Measurements from ENCODE around the gene THRB. TPM values are rescaled to one million over a fixed set of nuclear protein-coding genes. Genes with fewer than 3 reads are reported as not detected.

Gene THRB
- total RNA-seq, 3 donors from 2014 or later = 25.1 to 75.5 (median 59.8) TPM

DNA sequence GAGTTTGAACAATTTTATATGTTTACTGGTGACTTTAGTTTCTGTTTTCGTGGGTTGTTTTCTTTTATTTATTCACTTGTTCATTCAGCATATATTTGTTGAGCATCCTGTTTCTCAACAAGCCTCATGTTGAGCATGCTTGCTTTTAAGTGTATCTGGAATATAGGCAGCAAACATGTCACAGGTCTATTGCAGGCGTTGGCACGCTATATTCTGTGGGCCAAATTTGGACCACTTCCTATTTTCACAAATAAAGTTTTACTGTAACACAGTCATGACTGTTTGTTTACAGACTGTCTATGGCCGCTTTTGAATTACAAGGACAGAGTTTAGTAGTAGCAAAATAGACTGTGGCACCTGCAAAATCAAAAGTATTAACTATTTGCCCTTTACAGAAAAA is 89.6 kb downstream of the THRB start:
- no peaks in the 10 kb centered on the region for H3K9me3 ChIP-seq
- no peak overlapping the region for H3K4me3 ChIP-seq
- H3K4me1 ChIP-seq (ENCODE audit: low read depth) = peaks cover 25% of the 10 kb centered on the region
- intact Hi-C loops (cut with DNase I, micrococcal nuclease) = no loop called here
- TF ChIP-seq CTCF (IDR thresholded peaks at IDR 0.05) = no peak
- peak; percentile 64 for ATAC-seq
- no peak for DNase-seq
- no peaks in the 10 kb centered on the region for H3K36me3 ChIP-seq (ENCODE audit: low read depth)

DNA sequence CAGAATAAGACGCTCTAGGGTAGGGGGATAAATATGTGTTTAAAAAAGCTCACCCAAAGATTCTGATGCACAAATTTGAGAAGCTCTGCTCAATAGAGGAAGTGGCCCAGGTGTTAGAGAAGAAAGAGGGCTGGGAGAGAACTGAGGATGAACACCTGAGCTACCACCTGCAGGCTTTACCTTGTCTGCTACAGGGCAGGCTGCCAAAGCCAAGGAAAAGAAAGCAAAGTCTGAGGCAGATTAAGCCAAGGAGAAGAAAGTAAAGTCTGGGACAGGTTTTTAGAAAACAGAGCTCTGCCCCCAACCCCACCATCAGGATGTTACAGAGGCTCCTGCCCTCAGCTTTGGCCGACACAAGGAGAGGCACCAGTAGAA is 92.9 kb downstream of the THRB start:
- H3K9me3 ChIP-seq = no peaks in the 10 kb centered on the region
- intact Hi-C loops (cut with DNase I, micrococcal nuclease) = no loop called here
- ATAC-seq = peak; percentile 76
- DNase-seq = peak in 2 of 3 donors; percentile 48 to 76
- no peak for TF ChIP-seq CTCF (IDR thresholded peaks at IDR 0.05)
- H3K4me3 ChIP-seq = no peak overlapping the region
- no peaks in the 10 kb centered on the region for H3K36me3 ChIP-seq (ENCODE audit: low read depth)
- H3K4me1 ChIP-seq (ENCODE audit: low read depth) = peaks cover 32% of the 10 kb centered on the region

- DNase-seq = no peak
- peak; percentile 87 for ATAC-seq
Measured at GRCh38 chr3:24401090-24401810, 93.4 kb downstream of the THRB start.

DNA sequence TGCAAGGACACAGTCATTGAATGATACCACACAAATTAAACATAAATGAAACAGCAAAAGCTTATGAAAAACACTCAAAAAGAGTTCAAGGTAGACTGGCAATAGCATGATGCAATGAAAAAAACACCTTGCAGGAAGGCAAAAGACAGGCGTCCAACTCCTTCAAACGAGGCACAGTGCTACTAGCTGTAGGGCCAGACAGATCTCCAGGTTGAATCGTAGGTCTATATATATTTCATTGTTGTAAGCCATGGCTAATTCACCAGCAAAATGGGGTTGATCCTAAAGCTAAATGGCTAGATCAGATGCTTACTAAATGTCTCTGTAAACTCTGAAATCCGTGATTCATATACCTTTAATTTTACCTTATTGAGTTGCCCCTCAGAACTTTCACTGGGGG is 94.2 kb downstream of the THRB start:
- intact Hi-C loops (cut with DNase I, micrococcal nuclease) = no loop called here
- DNase-seq (no peak), ATAC-seq (no peak)
- TF ChIP-seq CTCF (IDR thresholded peaks at IDR 0.05) = no peak
- Histone ChIP-seq H3K4me3 (no peak overlapping the region), H3K9me3 (no peaks in the 10 kb centered on the region), H3K4me1 (ENCODE audit: low read depth) (peaks cover 32% of the 10 kb centered on the region), H3K36me3 (ENCODE audit: low read depth) (no peaks in the 10 kb centered on the region)

More at GRCh38 chr3:24401090-24401810, 93.4 kb downstream of the THRB start:
- intact Hi-C loops (cut with DNase I, micrococcal nuclease) = no loop called here
- H3K36me3 ChIP-seq (ENCODE audit: low read depth) = no peaks in the 10 kb centered on the region
- TF ChIP-seq CTCF (IDR thresholded peaks at IDR 0.05) = no peak
- H3K4me3 ChIP-seq = no peak overlapping the region
- no peaks in the 10 kb centered on the region for H3K9me3 ChIP-seq
- peaks cover 32% of the 10 kb centered on the region for H3K4me1 ChIP-seq (ENCODE audit: low read depth)

- no peak for ATAC-seq
Measured at GRCh38 chr3:24400015-24400414, 94.6 kb downstream of the THRB start.

More at GRCh38 chr3:24400015-24400414, 94.6 kb downstream of the THRB start:
- no peak for TF ChIP-seq CTCF (IDR thresholded peaks at IDR 0.05)
- no peak for DNase-seq
- H3K9me3 ChIP-seq = no peaks in the 10 kb centered on the region
- no peaks in the 10 kb centered on the region for H3K36me3 ChIP-seq (ENCODE audit: low read depth)
- peaks cover 30% of the 10 kb centered on the region for H3K4me1 ChIP-seq (ENCODE audit: low read depth)
- intact Hi-C loops (cut with DNase I, micrococcal nuclease) = no loop called here
- no peak overlapping the region for H3K4me3 ChIP-seq
